ENCODE data around the gene DEK. TPM values are rescaled to one million over a fixed set of nuclear protein-coding genes. Genes with fewer than 3 reads are reported as not detected.

Gene DEK
- polyA plus RNA-seq, 2 of the 4 experiments (the other 2 are of a cell fraction), result 96.4 to 146 TPM

DNA sequence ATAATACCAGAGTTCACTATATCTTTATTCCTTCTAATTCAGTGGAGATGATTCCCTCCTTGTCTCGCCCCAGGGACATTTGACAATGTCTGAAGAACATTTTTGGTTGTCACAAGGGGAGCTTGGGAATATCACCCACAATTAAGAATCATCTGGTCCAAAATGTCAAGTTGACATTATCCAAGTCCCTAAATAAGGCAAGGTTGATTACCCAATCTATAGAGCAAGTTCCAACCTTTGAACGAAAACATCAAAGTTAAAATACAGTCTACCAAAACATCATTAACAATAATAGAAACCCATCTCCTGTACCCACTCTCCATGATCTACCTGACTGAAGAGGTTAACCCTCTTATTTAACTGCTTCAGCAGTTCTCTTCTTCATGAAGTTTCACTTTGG, 15.6 kb downstream of the DEK start (continued):
- no peak for TF ChIP-seq REST (IDR thresholded peaks at IDR 0.05)

GRCh38 chr6:18247002-18247401, 17.3 kb downstream of the DEK start:
- no peak for FAIRE-seq
- H3K27ac ChIP-seq, result no peak overlapping the region
- DNase-seq (ENCODE audit: low read depth in 1 of 2, low spot score in 1 of 2), result no peak
- ChIA-PET CTCF (no interaction called here), POLR2A (interaction anchor here (0.5 to 1.1 kb wide), 2 partner anchors 17 to 854 kb away, joined by 3 to 5 read pairs; partner anchors contain the start of genes CAP2 and DEK)
- no peaks in the 10 kb centered on the region for H3K9me3 ChIP-seq
- peaks cover 15% of the 10 kb centered on the region for H3K4me1 ChIP-seq
- no peak for ATAC-seq
- TF ChIP-seq BHLHE40 (IDR thresholded peaks at IDR 0.05; ENCODE audit: low read depth, low read length), result no peak
- TF ChIP-seq TP53 (CRISPR knock-in tag; IDR thresholded peaks at IDR 0.05), result no peak
- TF ChIP-seq, protein P1, sequence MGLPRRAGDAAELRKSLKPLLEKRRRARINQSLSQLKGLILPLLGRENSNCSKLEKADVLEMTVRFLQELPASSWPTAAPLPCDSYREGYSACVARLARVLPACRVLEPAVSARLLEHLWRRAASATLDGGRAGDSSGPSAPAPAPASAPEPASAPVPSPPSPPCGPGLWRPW (IDR thresholded peaks at IDR 0.05), result no peak
- no peak for TF ChIP-seq TFCP2L1 (CRISPR knock-in tag; IDR thresholded peaks at IDR 0.05)
- TF ChIP-seq ZNF302 (CRISPR knock-in tag; IDR thresholded peaks at IDR 0.05), result no peak
- TF ChIP-seq USF2 (IDR thresholded peaks at IDR 0.05), result no peak
- no peak for TF ChIP-seq POLR2A (IDR thresholded peaks at IDR 0.05; ENCODE audit: low read length)
- TF ChIP-seq HMGXB4 (CRISPR knock-in tag; IDR thresholded peaks at IDR 0.05; ENCODE audit: borderline replicate concordance), result no peak
- TF ChIP-seq BCL3 (IDR thresholded peaks at IDR 0.05), result no peak
- no peak for TF ChIP-seq EHF (CRISPR knock-in tag; IDR thresholded peaks at IDR 0.05)
- TF ChIP-seq FOSL2 (IDR thresholded peaks at IDR 0.05), result no peak
- TF ChIP-seq FOSL2 (CRISPR knock-in tag; IDR thresholded peaks at IDR 0.05), result no peak
- TF ChIP-seq FOXS1 (CRISPR knock-in tag; IDR thresholded peaks at IDR 0.05), result no peak
- no peak for TF ChIP-seq CBX2 (IDR thresholded peaks at IDR 0.05; ENCODE audit: borderline replicate concordance, low read depth)
- no peak for TF ChIP-seq RARB (CRISPR knock-in tag; IDR thresholded peaks at IDR 0.05)
- no peak for TF ChIP-seq PHF8 (IDR thresholded peaks at IDR 0.05; ENCODE audit: borderline replicate concordance, low read depth)
- no peak overlapping the region for H3K4me3 ChIP-seq
- H3K4me2 ChIP-seq, result no peak overlapping the region

- Histone ChIP-seq H3K4me2 (no peak overlapping the region), H3K4me3 (no peak overlapping the region), H3K9me3 (no peaks in the 10 kb centered on the region), H3K27ac (no peak overlapping the region), H3K4me1 (peaks cover 23% of the 10 kb centered on the region)
- ATAC-seq (no peak), DNase-seq (ENCODE audit: low read depth in 1 of 2, low spot score in 1 of 2) (no peak), FAIRE-seq (no peak)
- CTCF ChIA-PET, result no interaction called here
- no peak for TF ChIP-seq FOXS1 (CRISPR knock-in tag; IDR thresholded peaks at IDR 0.05)
- no peak for TF ChIP-seq MAFK (IDR thresholded peaks at IDR 0.05; ENCODE audit: partially characterized antibody)
- no peak for TF ChIP-seq HOXB5 (CRISPR knock-in tag; IDR thresholded peaks at IDR 0.05)
- TF ChIP-seq, protein P1 (IDR thresholded peaks at IDR 0.05), result no peak
- TF ChIP-seq KDM1A (IDR thresholded peaks at IDR 0.05; ENCODE audit: low read depth), result no peak
- no peak for TF ChIP-seq RFX5 (IDR thresholded peaks at IDR 0.05)
- no peak for TF ChIP-seq ATOH8 (CRISPR knock-in tag; IDR thresholded peaks at IDR 0.05; ENCODE audit: low read depth)
- no peak for TF ChIP-seq HOXB13 (CRISPR knock-in tag; IDR thresholded peaks at IDR 0.05; ENCODE audit: low read depth)
- TF ChIP-seq MYC (IDR thresholded peaks at IDR 0.05; ENCODE audit: borderline replicate concordance, low read length), result no peak
- POLR2A ChIA-PET, result interaction anchor here (0.5 kb wide), 1 partner anchor 853 kb away, joined by 5 read pairs; the partner anchor contains the start of gene CAP2
Observed at GRCh38 chr6:18246205-18246604, 18.1 kb downstream of the DEK start.

All from A549 (cell line).